ENCODE results near the gene ZNF280D.
"Not testable (repeated sequence)": the region's sequence is repeated elsewhere in the genome, so short reads cannot be mapped to it uniquely, and the experiment has no call there.

ZNF280D gene

GRCh38 chr15:56733136-56734012 is at the start of gene ZNF280D:
TSS of gene ZNF280D (minus strand) at chr15:56733509. CDS start at chr15:56707109, 26,400 bp downstream.
- H3K27ac ChIP-seq: peak within 1 kb of the TSS; percentile 91
- TF ChIP-seq ZFX (IDR thresholded peaks at IDR 0.05) (peak; percentile 99), CTCF (conservative IDR thresholded peaks at IDR 0.05) (no peak)

GRCh38 chr15:56782306-56782705 is 49.0 kb upstream of the ZNF280D start:
- TF ChIP-seq ZFX (IDR thresholded peaks at IDR 0.05) (no peak), CTCF (conservative IDR thresholded peaks at IDR 0.05) (no peak)

GRCh38 chr15:56781666-56782065 is 48.4 kb upstream of the ZNF280D start:
- TF ChIP-seq CTCF (conservative IDR thresholded peaks at IDR 0.05) (no peak), ZFX (IDR thresholded peaks at IDR 0.05) (no peak)
- no peak overlapping the region for H3K27ac ChIP-seq

More at GRCh38 chr15:56782306-56782705, 49.0 kb upstream of the ZNF280D start:
- no peak overlapping the region for H3K27ac ChIP-seq

- not testable (repeated sequence) for H3K27ac ChIP-seq
Measured at GRCh38 chr15:56780102-56780725, 46.9 kb upstream of the ZNF280D start.

- H3K27ac ChIP-seq: not testable (repeated sequence)
Measured at GRCh38 chr15:56779449-56779848, 46.1 kb upstream of the ZNF280D start.

GRCh38 chr15:56778761-56779160 is 45.5 kb upstream of the ZNF280D start:
- TF ChIP-seq ZFX (IDR thresholded peaks at IDR 0.05): no peak
- no peak for TF ChIP-seq CTCF (conservative IDR thresholded peaks at IDR 0.05)
- H3K27ac ChIP-seq: no peak overlapping the region

DNA sequence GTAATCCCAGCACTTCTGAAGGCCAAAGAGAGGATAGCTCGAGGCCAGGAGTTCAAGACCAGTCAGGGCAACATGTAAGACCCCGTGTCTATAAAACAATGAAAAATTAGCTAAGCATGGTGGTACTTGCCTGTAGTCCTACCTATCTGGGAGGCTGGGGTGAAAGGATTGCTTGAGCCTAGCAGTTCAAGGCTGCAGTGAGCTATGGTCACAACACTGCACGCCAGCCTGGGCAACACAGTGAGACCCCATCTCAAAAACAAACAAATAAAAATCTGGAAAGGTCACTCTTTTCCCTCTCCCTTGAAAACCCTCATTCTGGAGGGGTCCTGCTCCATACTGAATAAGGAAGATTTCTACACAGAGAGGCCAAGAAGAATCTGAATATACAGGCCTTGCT is 43.5 kb upstream of the ZNF280D start:
- TF ChIP-seq CTCF (conservative IDR thresholded peaks at IDR 0.05) (no peak), ZFX (IDR thresholded peaks at IDR 0.05) (no peak)
- H3K27ac ChIP-seq: no peak overlapping the region

DNA sequence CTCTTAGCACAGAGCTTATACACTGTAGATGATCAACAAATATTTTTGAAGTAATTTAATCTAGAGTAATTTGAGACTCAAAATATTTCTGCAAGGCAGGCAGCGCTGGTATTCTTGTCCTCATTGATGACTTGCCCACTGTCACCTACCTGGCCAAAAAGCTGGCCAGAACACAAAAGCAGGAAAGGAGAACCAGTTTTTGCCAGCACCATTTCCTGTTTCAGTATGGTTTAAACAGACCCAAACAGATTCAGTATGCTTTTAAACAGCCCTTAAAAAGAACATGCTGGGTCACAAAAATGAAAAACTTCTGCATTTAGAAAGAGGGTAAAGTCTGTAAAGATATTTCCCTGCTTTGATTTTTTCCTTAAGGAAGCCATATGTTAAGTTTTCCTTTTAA is 42.3 kb upstream of the ZNF280D start:
- TF ChIP-seq ZFX (IDR thresholded peaks at IDR 0.05) (no peak), CTCF (conservative IDR thresholded peaks at IDR 0.05) (no peak)
- H3K27ac ChIP-seq: no peak overlapping the region
